GM21717 (cell line): ENCODE results near the gene TAF1C.

Experiments
- ATAC-seq: cut with Tn5 transposase; IDR thresholded peaks from one replicate; pipeline ENCODE4 v1.9.1; 2021; ENCODE audit warnings: mild to moderate bottlenecking, moderate library complexity; ENCODE audit not compliant: unreplicated experiment

The TAF1C gene

DNA sequence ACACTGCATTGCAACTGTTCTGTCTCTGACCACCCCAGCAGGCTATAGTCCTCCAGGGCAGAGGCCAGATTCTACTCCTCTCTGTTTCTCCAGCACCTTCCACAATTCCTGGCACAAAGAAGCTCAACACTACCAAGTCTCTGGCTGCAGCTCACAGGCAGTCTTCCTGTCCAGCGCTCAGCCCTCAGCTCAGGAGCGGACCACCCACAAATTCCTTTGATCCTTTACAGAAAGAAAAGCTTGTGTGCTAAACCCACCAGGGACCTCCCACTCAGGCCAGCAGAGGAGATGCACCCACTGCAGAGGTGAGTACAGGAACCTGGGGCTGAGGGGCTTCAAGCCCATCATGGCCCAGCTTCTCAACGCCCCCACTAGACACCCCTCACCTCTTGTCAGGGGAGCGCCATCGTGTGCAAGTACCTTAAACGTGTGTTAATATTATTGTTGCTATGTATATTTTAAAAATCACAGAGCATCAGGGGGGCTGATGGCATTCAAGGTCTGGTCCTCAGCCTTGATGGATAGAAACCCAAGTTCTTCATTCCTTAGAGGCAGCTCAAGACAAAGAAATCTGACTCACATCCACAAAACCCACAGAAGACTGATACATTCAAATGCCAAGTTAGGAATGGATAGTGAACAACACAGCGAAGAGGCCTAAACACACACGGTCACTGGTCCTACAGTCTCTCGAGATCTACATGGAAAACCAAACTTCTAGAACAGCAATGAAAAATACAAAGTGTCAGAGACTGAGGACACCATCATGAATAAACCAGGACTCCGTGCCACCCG, 50.3 kb downstream of the TAF1C start:
- no peak for ATAC-seq

DNA sequence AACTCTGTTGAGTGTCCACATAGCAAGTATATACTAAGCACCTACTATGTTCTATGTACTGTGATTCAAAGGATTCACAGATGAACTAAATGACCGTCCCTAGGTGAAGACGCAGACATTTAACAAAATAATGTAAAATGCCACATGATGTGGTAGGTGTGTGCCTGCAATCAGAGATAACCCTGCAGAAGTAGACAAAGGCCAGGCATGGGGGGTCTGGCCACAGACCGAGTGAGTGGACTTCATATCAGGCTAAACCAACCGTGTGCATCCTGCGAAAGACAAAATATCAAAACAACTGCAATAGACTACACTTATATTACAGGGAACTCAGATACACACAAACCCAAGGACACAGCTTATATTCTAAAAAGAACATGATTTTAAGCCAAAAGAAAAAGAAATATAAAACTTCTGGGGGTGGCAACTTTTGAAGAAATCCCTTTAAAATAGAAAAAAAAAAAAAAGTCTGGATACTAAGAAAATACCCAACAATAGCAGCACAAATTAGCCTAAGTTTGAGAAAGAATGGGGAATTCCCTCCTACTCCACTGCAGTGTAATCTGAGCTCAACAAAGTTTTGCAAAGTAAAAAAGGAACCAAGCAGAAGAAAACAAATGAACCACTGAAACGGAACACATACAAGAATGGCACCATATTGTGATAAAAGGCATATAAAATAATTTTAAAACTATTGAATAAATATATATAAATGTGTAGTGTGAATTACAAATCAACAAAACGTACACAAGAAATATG, 54.2 kb downstream of the TAF1C start:
- ATAC-seq: no peak

GRCh38 chr16:84131117-84131516, 55.7 kb downstream of the TAF1C start:
- no peak for ATAC-seq
